ENCODE results near the gene PDCD6IP. TPM values are rescaled to one million over a fixed set of nuclear protein-coding genes. Genes with fewer than 3 reads are reported as not detected.

The PDCD6IP gene
- total and polyA plus RNA-seq, 3 donors from 2014 or later = 160 to 378 (median 305) TPM

DNA sequence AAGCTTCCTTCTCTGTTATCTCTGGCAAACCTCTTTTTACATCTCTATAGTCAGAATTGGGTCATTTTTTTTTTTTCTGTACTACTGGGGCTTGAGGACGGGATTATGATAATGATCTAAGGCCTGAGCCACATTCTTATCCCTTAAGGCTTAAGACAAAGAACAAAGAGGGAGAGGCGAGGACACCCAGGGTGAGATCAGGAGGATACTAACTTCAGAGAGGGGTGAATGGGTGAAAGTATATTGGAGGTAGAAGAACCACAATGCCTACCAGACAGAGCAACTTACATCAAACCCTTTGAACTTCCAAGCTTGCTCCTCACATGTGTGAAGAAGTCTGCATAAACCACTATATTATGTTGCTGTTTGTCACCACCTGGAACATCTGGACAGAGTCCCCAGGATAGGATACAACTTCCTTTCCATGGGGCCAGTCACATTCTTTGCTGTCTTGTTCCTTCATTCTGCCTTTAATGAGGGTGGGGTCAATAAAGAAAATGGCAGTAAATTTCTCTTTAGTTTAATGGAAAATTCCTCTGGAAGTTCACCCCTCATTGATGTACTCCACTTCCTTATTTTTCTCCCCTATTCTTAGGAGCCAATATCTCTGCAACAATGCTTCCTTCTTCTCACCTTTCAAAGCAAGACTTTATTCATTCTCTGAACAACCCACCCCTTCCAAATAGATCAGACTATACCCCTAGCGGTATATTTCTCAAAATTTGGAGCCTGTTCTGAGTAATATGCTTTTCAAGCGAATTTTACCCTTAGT, 9.1 kb upstream of the PDCD6IP start:
- Histone ChIP-seq H3K27me3 (no peaks in the 10 kb centered on the region), H3K36me3 (ENCODE audit: low read depth, missing control alignments) (no peaks in the 10 kb centered on the region), H3K4me1 (no peaks in the 10 kb centered on the region), H3K27ac (no peak overlapping the region), H3K9me3 (no peaks in the 10 kb centered on the region), H3K4me3 (no peak overlapping the region)
- DNase-seq = no peak
- 69 to 78% methylated on average over 4 of the region's 4 CpGs for WGBS, 2 donors
- TF ChIP-seq POLR2A (IDR thresholded peaks at IDR 0.05) (no peak), CTCF (IDR thresholded peaks at IDR 0.05) (no peak)
- intact Hi-C loops (cut with DNase I; ENCODE audit: low total_unique reads) = loop anchor here (10.0 kb wide), 1 partner anchor 155 kb away; no protein-coding TSS in a partner anchor

- Histone ChIP-seq H3K36me3 (ENCODE audit: low read depth, missing control alignments) (no peaks in the 10 kb centered on the region), H3K4me3 (no peak overlapping the region), H3K27ac (no peak overlapping the region), H3K27me3 (no peaks in the 10 kb centered on the region), H3K9me3 (no peaks in the 10 kb centered on the region), H3K4me1 (no peaks in the 10 kb centered on the region)
- TF ChIP-seq POLR2A (IDR thresholded peaks at IDR 0.05) (no peak), CTCF (IDR thresholded peaks at IDR 0.05) (no peak)
- no peak for DNase-seq
- WGBS, 2 donors = 82 to 91% methylated on average over 3 of the region's 3 CpGs
- intact Hi-C loops (cut with DNase I; ENCODE audit: low total_unique reads) = no loop called here
Measured at GRCh38 chr3:33790091-33790490, 8.3 kb upstream of the PDCD6IP start.

DNA sequence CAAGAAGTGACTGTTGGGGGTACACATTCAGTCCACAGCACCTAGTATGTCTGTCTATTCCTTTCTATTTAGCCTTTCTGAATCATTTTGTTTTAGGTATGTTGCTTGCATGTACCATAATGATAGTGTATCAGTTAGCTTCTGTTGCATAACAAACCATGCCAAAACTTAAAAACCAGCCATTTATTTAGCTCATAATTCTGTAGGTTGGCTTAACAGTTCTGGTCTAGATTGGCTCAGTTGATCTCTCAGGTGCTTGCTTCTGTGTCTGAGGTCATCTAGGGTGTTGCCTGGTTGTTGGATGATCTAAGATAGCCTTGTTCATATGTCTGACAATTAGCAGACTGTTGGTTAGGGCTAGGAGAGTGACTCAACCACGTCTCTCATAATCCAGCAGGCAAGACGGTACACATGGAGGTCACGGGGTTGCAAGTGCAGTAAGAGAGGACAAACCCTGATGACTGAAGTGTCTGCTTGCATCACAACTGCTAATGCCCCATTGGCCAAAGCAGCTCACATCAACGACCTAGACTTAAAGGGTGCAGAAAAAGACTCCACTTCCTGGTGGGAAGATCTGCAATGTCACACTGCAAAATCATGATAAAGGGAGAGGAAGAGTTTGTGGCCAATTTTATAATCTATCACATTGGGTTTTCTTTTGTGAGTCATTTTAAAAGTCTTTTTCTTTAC, 6.8 kb upstream of the PDCD6IP start:
- no peaks in the 10 kb centered on the region for H3K4me1 ChIP-seq
- H3K36me3 ChIP-seq (ENCODE audit: low read depth, missing control alignments) = no peaks in the 10 kb centered on the region
- no peak for DNase-seq
- TF ChIP-seq POLR2A (IDR thresholded peaks at IDR 0.05) (no peak), CTCF (IDR thresholded peaks at IDR 0.05) (no peak)
- no peak overlapping the region for H3K4me3 ChIP-seq
- H3K27me3 ChIP-seq = no peaks in the 10 kb centered on the region
- no peak overlapping the region for H3K27ac ChIP-seq
- no peaks in the 10 kb centered on the region for H3K9me3 ChIP-seq
- intact Hi-C loops (cut with DNase I; ENCODE audit: low total_unique reads) = no loop called here
- 79 to 87% methylated on average over 4 of the region's 4 CpGs for WGBS, 2 donors

GRCh38 chr3:33792167-33792892, 6.1 kb upstream of the PDCD6IP start:
- H3K36me3 ChIP-seq (ENCODE audit: low read depth, missing control alignments) = no peaks in the 10 kb centered on the region
- H3K4me1 ChIP-seq = no peaks in the 10 kb centered on the region
- H3K4me3 ChIP-seq = no peak overlapping the region
- no peak overlapping the region for H3K27ac ChIP-seq
- no peaks in the 10 kb centered on the region for H3K27me3 ChIP-seq
- DNase-seq = no peak
- TF ChIP-seq POLR2A (IDR thresholded peaks at IDR 0.05) (no peak), CTCF (IDR thresholded peaks at IDR 0.05) (no peak)
- H3K9me3 ChIP-seq = no peaks in the 10 kb centered on the region
- intact Hi-C loops (cut with DNase I; ENCODE audit: low total_unique reads) = no loop called here
- 88 to 96% methylated on average over 5 of the region's 5 CpGs for WGBS, 2 donors

Measured in testis (tissue), 3 donors.